ENCODE data around the gene KPNA3. TPM values are rescaled to one million over a fixed set of nuclear protein-coding genes. Genes with fewer than 3 reads are reported as not detected.

KPNA3 gene
- total RNA-seq, 1 donor from 2014 or later = 56.3 TPM

GRCh38 chr13:49836516-49836915, 44.0 kb upstream of the KPNA3 start:
- DNase-seq (ENCODE audit: low spot score, unreplicated experiment) = peak; percentile 10
- TF ChIP-seq CTCF (IDR thresholded peaks at IDR 0.05; ENCODE audit: unreplicated experiment) = no peak
- Mint-ChIP-seq H3K9me3 (ENCODE audit: low read depth) (no peaks in the 10 kb centered on the region), H3K36me3 (ENCODE audit: insufficient read depth) (no peaks in the 10 kb centered on the region), H3K4me1 (ENCODE audit: low read depth) (peaks cover 13% of the 10 kb centered on the region), H3K27ac (peak overlapping the region; percentile 88), H3K27me3 (no peaks in the 10 kb centered on the region), H3K4me3 (ENCODE audit: low read depth) (no peak overlapping the region)

GRCh38 chr13:49833402-49833801, 40.9 kb upstream of the KPNA3 start:
- Mint-ChIP-seq H3K9me3 (ENCODE audit: low read depth) (peaks cover 5% of the 10 kb centered on the region), H3K27ac (peak overlapping the region; percentile 57)
- no peak for DNase-seq (ENCODE audit: low spot score, unreplicated experiment)

GRCh38 chr13:49831455-49831854, 39.0 kb upstream of the KPNA3 start:
- no peaks in the 10 kb centered on the region for H3K36me3 Mint-ChIP-seq (ENCODE audit: insufficient read depth)
- no peak for TF ChIP-seq CTCF (IDR thresholded peaks at IDR 0.05; ENCODE audit: unreplicated experiment)
- peaks cover 6% of the 10 kb centered on the region for H3K4me1 Mint-ChIP-seq (ENCODE audit: low read depth)
- no peak overlapping the region for H3K4me3 Mint-ChIP-seq (ENCODE audit: low read depth)
- no peak for DNase-seq (ENCODE audit: low spot score, unreplicated experiment)
- peaks cover 5% of the 10 kb centered on the region for H3K9me3 Mint-ChIP-seq (ENCODE audit: low read depth)
- no peak overlapping the region for H3K27ac Mint-ChIP-seq
- H3K27me3 Mint-ChIP-seq = peaks cover 6% of the 10 kb centered on the region

More at GRCh38 chr13:49833402-49833801, 40.9 kb upstream of the KPNA3 start:
- no peak for TF ChIP-seq CTCF (IDR thresholded peaks at IDR 0.05; ENCODE audit: unreplicated experiment)
- H3K4me3 Mint-ChIP-seq (ENCODE audit: low read depth) = no peak overlapping the region
- peaks cover 8% of the 10 kb centered on the region for H3K4me1 Mint-ChIP-seq (ENCODE audit: low read depth)
- no peaks in the 10 kb centered on the region for H3K36me3 Mint-ChIP-seq (ENCODE audit: insufficient read depth)
- H3K27me3 Mint-ChIP-seq = peaks cover 6% of the 10 kb centered on the region

GRCh38 chr13:49830721-49831120, 38.2 kb upstream of the KPNA3 start:
- DNase-seq (ENCODE audit: low spot score, unreplicated experiment) = no peak
- Mint-ChIP-seq H3K36me3 (ENCODE audit: insufficient read depth) (no peaks in the 10 kb centered on the region), H3K9me3 (ENCODE audit: low read depth) (peaks cover 5% of the 10 kb centered on the region), H3K27ac (no peak overlapping the region), H3K4me3 (ENCODE audit: low read depth) (no peak overlapping the region), H3K4me1 (ENCODE audit: low read depth) (peaks cover 4% of the 10 kb centered on the region), H3K27me3 (peaks cover 6% of the 10 kb centered on the region)
- TF ChIP-seq CTCF (IDR thresholded peaks at IDR 0.05; ENCODE audit: unreplicated experiment) = no peak

- TF ChIP-seq CTCF (IDR thresholded peaks at IDR 0.05; ENCODE audit: unreplicated experiment) = no peak
Observed at GRCh38 chr13:49829715-49830114, 37.2 kb upstream of the KPNA3 start.

More at GRCh38 chr13:49829715-49830114, 37.2 kb upstream of the KPNA3 start:
- Mint-ChIP-seq H3K36me3 (ENCODE audit: insufficient read depth) (no peaks in the 10 kb centered on the region), H3K4me3 (ENCODE audit: low read depth) (no peak overlapping the region), H3K9me3 (ENCODE audit: low read depth) (peaks cover 5% of the 10 kb centered on the region), H3K4me1 (ENCODE audit: low read depth) (peaks cover 4% of the 10 kb centered on the region), H3K27ac (no peak overlapping the region), H3K27me3 (peaks cover 6% of the 10 kb centered on the region)
- DNase-seq (ENCODE audit: low spot score, unreplicated experiment) = no peak

Data from progenitor cell of endocrine pancreas (in vitro differentiated cells).